ENCODE results near the gene LMBR1L.
A peak's percentile ranks its signal among the peaks of the same experiment; 100 is the strongest.

LMBR1L gene

GRCh38 chr12:49126852-49127763 is 16.5 kb upstream of the LMBR1L start (continued):
- TF ChIP-seq, protein P1, sequence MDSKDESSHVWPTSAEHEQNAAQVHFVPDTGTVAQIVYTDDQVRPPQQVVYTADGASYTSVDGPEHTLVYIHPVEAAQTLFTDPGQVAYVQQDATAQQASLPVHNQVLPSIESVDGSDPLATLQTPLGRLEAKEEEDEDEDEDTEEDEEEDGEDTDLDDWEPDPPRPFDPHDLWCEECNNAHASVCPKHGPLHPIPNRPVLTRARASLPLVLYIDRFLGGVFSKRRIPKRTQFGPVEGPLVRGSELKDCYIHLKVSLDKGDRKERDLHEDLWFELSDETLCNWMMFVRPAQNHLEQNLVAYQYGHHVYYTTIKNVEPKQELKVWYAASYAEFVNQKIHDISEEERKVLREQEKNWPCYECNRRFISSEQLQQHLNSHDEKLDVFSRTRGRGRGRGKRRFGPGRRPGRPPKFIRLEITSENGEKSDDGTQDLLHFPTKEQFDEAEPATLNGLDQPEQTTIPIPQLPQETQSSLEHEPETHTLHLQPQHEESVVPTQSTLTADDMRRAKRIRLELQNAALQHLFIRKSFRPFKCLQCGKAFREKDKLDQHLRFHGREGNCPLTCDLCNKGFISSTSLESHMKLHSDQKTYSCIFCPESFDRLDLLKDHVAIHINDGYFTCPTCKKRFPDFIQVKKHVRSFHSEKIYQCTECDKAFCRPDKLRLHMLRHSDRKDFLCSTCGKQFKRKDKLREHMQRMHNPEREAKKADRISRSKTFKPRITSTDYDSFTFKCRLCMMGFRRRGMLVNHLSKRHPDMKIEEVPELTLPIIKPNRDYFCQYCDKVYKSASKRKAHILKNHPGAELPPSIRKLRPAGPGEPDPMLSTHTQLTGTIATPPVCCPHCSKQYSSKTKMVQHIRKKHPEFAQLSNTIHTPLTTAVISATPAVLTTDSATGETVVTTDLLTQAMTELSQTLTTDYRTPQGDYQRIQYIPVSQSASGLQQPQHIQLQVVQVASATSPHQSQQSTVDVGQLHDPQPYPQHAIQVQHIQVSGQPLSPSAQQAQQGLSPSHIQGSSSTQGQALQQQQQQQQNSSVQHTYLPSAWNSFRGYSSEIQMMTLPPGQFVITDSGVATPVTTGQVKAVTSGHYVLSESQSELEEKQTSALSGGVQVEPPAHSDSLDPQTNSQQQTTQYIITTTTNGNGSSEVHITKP (tag by site-specific recombination; IDR thresholded peaks at IDR 0.05), result no peak
- TF ChIP-seq ZNF488 (tag by site-specific recombination; IDR thresholded peaks at IDR 0.05), result no peak
- no peak for TF ChIP-seq ZNF558 (tag by site-specific recombination; IDR thresholded peaks at IDR 0.05)
- 0 out of 2 replicates have a peak, but pooled peaks have one; percentile 58 for TF ChIP-seq ZNF362 (tag by site-specific recombination; IDR thresholded peaks at IDR 0.05)
- TF ChIP-seq ZNF274 (IDR thresholded peaks at IDR 0.05; ENCODE audit: low read length), result no peak
- TF ChIP-seq ZNF274 (tag by site-specific recombination; IDR thresholded peaks at IDR 0.05; ENCODE audit: borderline replicate concordance), result no peak
- TF ChIP-seq MZF1 (tag by site-specific recombination; IDR thresholded peaks at IDR 0.05; ENCODE audit: borderline replicate concordance), result no peak
- TF ChIP-seq KLF1 (tag by site-specific recombination; IDR thresholded peaks at IDR 0.05), result peak; percentile 64
- peak; percentile 12; the same call in 1 of the 2 replicates for TF ChIP-seq ZNF449 (tag by site-specific recombination; IDR thresholded peaks at IDR 0.05)
- TF ChIP-seq ZNF175 (tag by site-specific recombination; IDR thresholded peaks at IDR 0.05), result no peak
- TF ChIP-seq ZNF280C (tag by site-specific recombination; IDR thresholded peaks at IDR 0.05), result no peak
- no peak for TF ChIP-seq ZNF510 (tag by site-specific recombination; IDR thresholded peaks at IDR 0.05; ENCODE audit: insufficient replicate concordance)
- TF ChIP-seq ZNF350 (tag by site-specific recombination; IDR thresholded peaks at IDR 0.05), result no peak
- no peak for TF ChIP-seq ZNF394 (tag by site-specific recombination; IDR thresholded peaks at IDR 0.05; ENCODE audit: borderline replicate concordance)
- TF ChIP-seq ZFP3 (tag by site-specific recombination; IDR thresholded peaks at IDR 0.05; ENCODE audit: low read depth), result no peak
- TF ChIP-seq ZNF138 (tag by site-specific recombination; IDR thresholded peaks at IDR 0.05; ENCODE audit: borderline replicate concordance), result no peak
- TF ChIP-seq ZNF311 (tag by site-specific recombination; IDR thresholded peaks at IDR 0.05; ENCODE audit: borderline replicate concordance), result no peak
- peak; percentile 81 for TF ChIP-seq PRDM4 (tag by site-specific recombination; IDR thresholded peaks at IDR 0.05)
- TF ChIP-seq HIC1 (tag by site-specific recombination; IDR thresholded peaks at IDR 0.05), result no peak
- TF ChIP-seq ZNF76 (tag by site-specific recombination; IDR thresholded peaks at IDR 0.05; ENCODE audit: borderline replicate concordance, low read depth), result no peak
- TF ChIP-seq ZNF391 (tag by site-specific recombination; IDR thresholded peaks at IDR 0.05; ENCODE audit: borderline replicate concordance, low read depth), result no peak
- TF ChIP-seq ZNF561 (tag by site-specific recombination; IDR thresholded peaks at IDR 0.05; ENCODE audit: borderline replicate concordance), result no peak
- no peak for TF ChIP-seq ZNF48 (tag by site-specific recombination; IDR thresholded peaks at IDR 0.05)
